ENCODE results near the gene COL4A2.

The COL4A2 gene

DNA sequence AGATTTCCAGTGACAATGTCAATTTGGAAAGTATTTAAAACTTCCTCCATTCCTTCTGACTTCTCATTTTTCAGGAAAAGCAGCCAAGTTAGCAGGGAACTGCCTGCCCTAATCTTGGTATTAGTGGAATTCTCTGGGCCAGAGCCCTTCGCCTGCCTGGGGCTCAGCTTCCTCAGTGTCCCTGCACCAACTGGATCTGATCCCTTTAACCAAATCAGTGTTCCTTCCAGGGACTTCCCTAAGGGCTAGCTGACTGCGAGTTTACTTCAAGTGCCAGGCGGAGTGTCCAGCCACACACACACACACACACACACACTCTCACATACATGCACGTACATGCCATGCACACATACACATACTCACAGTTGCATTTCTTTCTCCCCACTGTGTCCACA lies 234.4 kb downstream of the COL4A2 start:
- CTCF ChIA-PET, result no interaction called here
- no peaks in the 10 kb centered on the region for H3K36me3 ChIP-seq (ENCODE audit: control insufficient read depth in 2 of 2, insufficient read depth in 1 of 2, low read length in 2 of 2)
- H3K9me3 ChIP-seq (ENCODE audit: control insufficient read depth, insufficient read depth, low read depth, low read length), result no peaks in the 10 kb centered on the region
- POLR2A ChIA-PET, result no interaction called here
- H3K4me1 ChIP-seq (ENCODE audit: control insufficient read depth, insufficient read depth, low read length), result no peaks in the 10 kb centered on the region
- H3K4me3 ChIP-seq (ENCODE audit: low read depth, low read length), result no peak overlapping the region
- no peak overlapping the region for H3K27ac ChIP-seq (ENCODE audit: extremely low read depth, low read depth, low read length)
- TF ChIP-seq, protein P1, sequence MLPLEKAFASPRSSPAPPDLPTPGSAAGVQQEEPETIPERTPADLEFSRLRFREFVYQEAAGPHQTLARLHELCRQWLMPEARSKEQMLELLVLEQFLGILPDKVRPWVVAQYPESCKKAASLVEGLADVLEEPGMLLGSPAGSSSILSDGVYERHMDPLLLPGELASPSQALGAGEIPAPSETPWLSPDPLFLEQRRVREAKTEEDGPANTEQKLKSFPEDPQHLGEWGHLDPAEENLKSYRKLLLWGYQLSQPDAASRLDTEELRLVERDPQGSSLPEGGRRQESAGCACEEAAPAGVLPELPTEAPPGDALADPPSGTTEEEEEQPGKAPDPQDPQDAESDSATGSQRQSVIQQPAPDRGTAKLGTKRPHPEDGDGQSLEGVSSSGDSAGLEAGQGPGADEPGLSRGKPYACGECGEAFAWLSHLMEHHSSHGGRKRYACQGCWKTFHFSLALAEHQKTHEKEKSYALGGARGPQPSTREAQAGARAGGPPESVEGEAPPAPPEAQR (tag by site-specific recombination; IDR thresholded peaks at IDR 0.05), result no peak
- TF ChIP-seq ZNF202 (tag by site-specific recombination; IDR thresholded peaks at IDR 0.05; ENCODE audit: borderline replicate concordance) (no peak), ZNF596 (tag by site-specific recombination; IDR thresholded peaks at IDR 0.05) (no peak), SP3 (tag by site-specific recombination; IDR thresholded peaks at IDR 0.05) (no peak), ZNF37A (tag by site-specific recombination; IDR thresholded peaks at IDR 0.05) (no peak), ZNF394 (tag by site-specific recombination; IDR thresholded peaks at IDR 0.05; ENCODE audit: borderline replicate concordance) (no peak), ZNF701 (tag by site-specific recombination; IDR thresholded peaks at IDR 0.05) (no peak), ZNF133 (tag by site-specific recombination; IDR thresholded peaks at IDR 0.05) (no peak), TRIM28 (IDR thresholded peaks at IDR 0.05; ENCODE audit: borderline replicate concordance, low read length) (no peak), ZNF416 (tag by site-specific recombination; IDR thresholded peaks at IDR 0.05) (no peak), ZSCAN16 (tag by site-specific recombination; IDR thresholded peaks at IDR 0.05) (no peak), GLIS1 (tag by site-specific recombination; IDR thresholded peaks at IDR 0.05) (no peak), ZNF623 (tag by site-specific recombination; IDR thresholded peaks at IDR 0.05) (no peak)
- TF ChIP-seq, protein P2, sequence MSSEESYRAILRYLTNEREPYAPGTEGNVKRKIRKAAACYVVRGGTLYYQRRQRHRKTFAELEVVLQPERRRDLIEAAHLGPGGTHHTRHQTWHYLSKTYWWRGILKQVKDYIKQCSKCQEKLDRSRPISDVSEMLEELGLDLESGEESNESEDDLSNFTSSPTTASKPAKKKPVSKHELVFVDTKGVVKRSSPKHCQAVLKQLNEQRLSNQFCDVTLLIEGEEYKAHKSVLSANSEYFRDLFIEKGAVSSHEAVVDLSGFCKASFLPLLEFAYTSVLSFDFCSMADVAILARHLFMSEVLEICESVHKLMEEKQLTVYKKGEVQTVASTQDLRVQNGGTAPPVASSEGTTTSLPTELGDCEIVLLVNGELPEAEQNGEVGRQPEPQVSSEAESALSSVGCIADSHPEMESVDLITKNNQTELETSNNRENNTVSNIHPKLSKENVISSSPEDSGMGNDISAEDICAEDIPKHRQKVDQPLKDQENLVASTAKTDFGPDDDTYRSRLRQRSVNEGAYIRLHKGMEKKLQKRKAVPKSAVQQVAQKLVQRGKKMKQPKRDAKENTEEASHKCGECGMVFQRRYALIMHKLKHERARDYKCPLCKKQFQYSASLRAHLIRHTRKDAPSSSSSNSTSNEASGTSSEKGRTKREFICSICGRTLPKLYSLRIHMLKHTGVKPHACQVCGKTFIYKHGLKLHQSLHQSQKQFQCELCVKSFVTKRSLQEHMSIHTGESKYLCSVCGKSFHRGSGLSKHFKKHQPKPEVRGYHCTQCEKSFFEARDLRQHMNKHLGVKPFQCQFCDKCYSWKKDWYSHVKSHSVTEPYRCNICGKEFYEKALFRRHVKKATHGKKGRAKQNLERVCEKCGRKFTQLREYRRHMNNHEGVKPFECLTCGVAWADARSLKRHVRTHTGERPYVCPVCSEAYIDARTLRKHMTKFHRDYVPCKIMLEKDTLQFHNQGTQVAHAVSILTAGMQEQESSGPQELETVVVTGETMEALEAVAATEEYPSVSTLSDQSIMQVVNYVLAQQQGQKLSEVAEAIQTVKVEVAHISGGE (tag by site-specific recombination; conservative IDR thresholded peaks at IDR 0.05; ENCODE audit: low read depth), result no peak
- TF ChIP-seq, protein P3, sequence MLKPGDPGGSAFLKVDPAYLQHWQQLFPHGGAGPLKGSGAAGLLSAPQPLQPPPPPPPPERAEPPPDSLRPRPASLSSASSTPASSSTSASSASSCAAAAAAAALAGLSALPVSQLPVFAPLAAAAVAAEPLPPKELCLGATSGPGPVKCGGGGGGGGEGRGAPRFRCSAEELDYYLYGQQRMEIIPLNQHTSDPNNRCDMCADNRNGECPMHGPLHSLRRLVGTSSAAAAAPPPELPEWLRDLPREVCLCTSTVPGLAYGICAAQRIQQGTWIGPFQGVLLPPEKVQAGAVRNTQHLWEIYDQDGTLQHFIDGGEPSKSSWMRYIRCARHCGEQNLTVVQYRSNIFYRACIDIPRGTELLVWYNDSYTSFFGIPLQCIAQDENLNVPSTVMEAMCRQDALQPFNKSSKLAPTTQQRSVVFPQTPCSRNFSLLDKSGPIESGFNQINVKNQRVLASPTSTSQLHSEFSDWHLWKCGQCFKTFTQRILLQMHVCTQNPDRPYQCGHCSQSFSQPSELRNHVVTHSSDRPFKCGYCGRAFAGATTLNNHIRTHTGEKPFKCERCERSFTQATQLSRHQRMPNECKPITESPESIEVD (tag by site-specific recombination; IDR thresholded peaks at IDR 0.05), result no peak
- TF ChIP-seq, protein P4, sequence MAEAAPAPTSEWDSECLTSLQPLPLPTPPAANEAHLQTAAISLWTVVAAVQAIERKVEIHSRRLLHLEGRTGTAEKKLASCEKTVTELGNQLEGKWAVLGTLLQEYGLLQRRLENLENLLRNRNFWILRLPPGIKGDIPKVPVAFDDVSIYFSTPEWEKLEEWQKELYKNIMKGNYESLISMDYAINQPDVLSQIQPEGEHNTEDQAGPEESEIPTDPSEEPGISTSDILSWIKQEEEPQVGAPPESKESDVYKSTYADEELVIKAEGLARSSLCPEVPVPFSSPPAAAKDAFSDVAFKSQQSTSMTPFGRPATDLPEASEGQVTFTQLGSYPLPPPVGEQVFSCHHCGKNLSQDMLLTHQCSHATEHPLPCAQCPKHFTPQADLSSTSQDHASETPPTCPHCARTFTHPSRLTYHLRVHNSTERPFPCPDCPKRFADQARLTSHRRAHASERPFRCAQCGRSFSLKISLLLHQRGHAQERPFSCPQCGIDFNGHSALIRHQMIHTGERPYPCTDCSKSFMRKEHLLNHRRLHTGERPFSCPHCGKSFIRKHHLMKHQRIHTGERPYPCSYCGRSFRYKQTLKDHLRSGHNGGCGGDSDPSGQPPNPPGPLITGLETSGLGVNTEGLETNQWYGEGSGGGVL (tag by site-specific recombination; IDR thresholded peaks at IDR 0.05), result no peak
- TF ChIP-seq, protein P5, sequence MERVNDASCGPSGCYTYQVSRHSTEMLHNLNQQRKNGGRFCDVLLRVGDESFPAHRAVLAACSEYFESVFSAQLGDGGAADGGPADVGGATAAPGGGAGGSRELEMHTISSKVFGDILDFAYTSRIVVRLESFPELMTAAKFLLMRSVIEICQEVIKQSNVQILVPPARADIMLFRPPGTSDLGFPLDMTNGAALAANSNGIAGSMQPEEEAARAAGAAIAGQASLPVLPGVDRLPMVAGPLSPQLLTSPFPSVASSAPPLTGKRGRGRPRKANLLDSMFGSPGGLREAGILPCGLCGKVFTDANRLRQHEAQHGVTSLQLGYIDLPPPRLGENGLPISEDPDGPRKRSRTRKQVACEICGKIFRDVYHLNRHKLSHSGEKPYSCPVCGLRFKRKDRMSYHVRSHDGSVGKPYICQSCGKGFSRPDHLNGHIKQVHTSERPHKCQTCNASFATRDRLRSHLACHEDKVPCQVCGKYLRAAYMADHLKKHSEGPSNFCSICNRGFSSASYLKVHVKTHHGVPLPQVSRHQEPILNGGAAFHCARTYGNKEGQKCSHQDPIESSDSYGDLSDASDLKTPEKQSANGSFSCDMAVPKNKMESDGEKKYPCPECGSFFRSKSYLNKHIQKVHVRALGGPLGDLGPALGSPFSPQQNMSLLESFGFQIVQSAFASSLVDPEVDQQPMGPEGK (tag by site-specific recombination; IDR thresholded peaks at IDR 0.05), result no peak
- TF ChIP-seq, protein P6, sequence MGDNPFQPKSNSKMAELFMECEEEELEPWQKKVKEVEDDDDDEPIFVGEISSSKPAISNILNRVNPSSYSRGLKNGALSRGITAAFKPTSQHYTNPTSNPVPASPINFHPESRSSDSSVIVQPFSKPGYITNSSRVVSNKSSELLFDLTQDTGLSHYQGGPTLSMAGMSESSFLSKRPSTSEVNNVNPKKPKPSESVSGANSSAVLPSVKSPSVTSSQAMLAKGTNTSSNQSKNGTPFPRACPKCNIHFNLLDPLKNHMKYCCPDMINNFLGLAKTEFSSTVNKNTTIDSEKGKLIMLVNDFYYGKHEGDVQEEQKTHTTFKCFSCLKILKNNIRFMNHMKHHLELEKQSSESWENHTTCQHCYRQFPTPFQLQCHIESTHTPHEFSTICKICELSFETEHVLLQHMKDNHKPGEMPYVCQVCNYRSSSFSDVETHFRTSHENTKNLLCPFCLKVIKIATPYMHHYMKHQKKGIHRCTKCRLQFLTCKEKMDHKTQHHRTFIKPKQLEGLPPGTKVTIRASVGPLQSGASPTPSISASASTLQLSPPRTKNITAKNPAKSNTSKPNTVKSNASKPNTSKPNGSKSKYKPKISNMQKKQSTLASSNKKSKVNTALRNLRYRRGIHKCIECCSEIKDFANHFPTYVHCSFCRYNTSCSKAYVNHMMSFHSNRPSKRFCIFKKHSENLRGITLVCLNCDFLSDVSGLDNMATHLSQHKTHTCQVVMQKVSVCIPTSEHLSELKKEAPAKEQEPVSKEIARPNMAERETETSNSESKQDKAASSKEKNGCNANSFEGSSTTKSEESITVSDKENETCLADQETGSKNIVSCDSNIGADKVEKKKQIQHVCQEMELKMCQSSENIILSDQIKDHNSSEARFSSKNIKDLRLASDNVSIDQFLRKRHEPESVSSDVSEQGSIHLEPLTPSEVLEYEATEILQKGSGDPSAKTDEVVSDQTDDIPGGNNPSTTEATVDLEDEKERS (tag by site-specific recombination; IDR thresholded peaks at IDR 0.05), result no peak
